ENCODE data around the gene NEK2.

DNA sequence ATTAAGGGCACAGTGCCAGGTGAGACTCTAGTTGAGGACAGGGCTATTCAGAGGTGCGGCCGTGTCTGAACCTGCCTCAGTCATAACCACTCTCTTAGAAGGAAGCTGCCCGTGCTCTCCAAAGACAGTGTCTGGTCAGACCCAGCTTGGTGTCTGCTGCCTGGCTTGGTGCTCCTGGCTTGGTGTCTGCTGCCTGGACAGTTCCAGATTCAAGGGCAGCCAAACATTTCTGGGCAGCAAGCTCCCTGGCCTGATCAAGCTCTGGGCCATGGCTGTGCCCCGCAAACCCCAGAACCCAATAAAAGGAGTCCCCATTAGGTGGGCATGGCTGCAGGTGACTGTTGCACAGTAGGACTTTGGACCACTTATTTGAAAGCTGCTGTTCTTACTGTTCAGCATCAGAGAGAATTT is 27.7 kb downstream of the NEK2 start:
- no peak for TF ChIP-seq EZH2 (IDR thresholded peaks at IDR 0.05; ENCODE audit: borderline replicate concordance, low read depth, low read length, poor library complexity, severe bottlenecking)
- TF ChIP-seq, protein P1, sequence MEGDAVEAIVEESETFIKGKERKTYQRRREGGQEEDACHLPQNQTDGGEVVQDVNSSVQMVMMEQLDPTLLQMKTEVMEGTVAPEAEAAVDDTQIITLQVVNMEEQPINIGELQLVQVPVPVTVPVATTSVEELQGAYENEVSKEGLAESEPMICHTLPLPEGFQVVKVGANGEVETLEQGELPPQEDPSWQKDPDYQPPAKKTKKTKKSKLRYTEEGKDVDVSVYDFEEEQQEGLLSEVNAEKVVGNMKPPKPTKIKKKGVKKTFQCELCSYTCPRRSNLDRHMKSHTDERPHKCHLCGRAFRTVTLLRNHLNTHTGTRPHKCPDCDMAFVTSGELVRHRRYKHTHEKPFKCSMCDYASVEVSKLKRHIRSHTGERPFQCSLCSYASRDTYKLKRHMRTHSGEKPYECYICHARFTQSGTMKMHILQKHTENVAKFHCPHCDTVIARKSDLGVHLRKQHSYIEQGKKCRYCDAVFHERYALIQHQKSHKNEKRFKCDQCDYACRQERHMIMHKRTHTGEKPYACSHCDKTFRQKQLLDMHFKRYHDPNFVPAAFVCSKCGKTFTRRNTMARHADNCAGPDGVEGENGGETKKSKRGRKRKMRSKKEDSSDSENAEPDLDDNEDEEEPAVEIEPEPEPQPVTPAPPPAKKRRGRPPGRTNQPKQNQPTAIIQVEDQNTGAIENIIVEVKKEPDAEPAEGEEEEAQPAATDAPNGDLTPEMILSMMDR (conservative IDR thresholded peaks at IDR 0.05; ENCODE audit: low read depth, low read length) = no peak
